GM21515 (cell line): ENCODE results near the gene KLHL41.
"Not testable (repeated sequence)": the region's sequence is repeated elsewhere in the genome, so short reads cannot be mapped to it uniquely, and the experiment has no call there.

ENCODE experiments used
- ATAC-seq: cut with Tn5 transposase; IDR thresholded peaks from one replicate; pipeline ENCODE4 v1.9.1; 2021; ENCODE audit not compliant: unreplicated experiment

The KLHL41 gene

GRCh38 chr2:169507698-169508097 is 1.8 kb upstream of the KLHL41 start:
- ATAC-seq = no peak

- no peak for ATAC-seq
Measured at GRCh38 chr2:169509955-169510354, 453 bp downstream of the KLHL41 start.

- no peak for ATAC-seq
Measured at GRCh38 chr2:169510496-169510895, 994 bp downstream of the KLHL41 start.

- no peak for ATAC-seq
Measured at GRCh38 chr2:169511818-169512217, 2.3 kb downstream of the KLHL41 start.

- ATAC-seq = no peak
Measured at GRCh38 chr2:169512525-169512924, 3.0 kb downstream of the KLHL41 start.

GRCh38 chr2:169513094-169513493 is 3.6 kb downstream of the KLHL41 start:
- no peak for ATAC-seq

- no peak for ATAC-seq
Measured at GRCh38 chr2:169513926-169514325, 4.4 kb downstream of the KLHL41 start.

GRCh38 chr2:169514758-169515157 is 5.3 kb downstream of the KLHL41 start:
- ATAC-seq = not testable (repeated sequence)

GRCh38 chr2:169516488-169516995 is 7.0 kb downstream of the KLHL41 start:
- ATAC-seq = not testable (repeated sequence)

- ATAC-seq = no peak
Measured at GRCh38 chr2:169520896-169521295, 11.4 kb downstream of the KLHL41 start.

- no peak for ATAC-seq
Measured at GRCh38 chr2:169523681-169524080, 14.2 kb downstream of the KLHL41 start.

- no peak for ATAC-seq
Measured at GRCh38 chr2:169525434-169525833, 15.9 kb downstream of the KLHL41 start.

- no peak for ATAC-seq
Measured at GRCh38 chr2:169526451-169526850, 16.9 kb downstream of the KLHL41 start.

- ATAC-seq = peak; percentile 91
Measured at GRCh38 chr2:169528271-169528701, 18.8 kb downstream of the KLHL41 start.

GRCh38 chr2:169539460-169539859 is 30.0 kb downstream of the KLHL41 start:
- not testable (repeated sequence) for ATAC-seq

- no peak for ATAC-seq
Measured at GRCh38 chr2:169540146-169540545, 30.6 kb downstream of the KLHL41 start.

- ATAC-seq = no peak
Measured at GRCh38 chr2:169542433-169542832, 32.9 kb downstream of the KLHL41 start.

- ATAC-seq = no peak
Measured at GRCh38 chr2:169546756-169547155, 37.3 kb downstream of the KLHL41 start.

GRCh38 chr2:169561364-169561763 is 51.9 kb downstream of the KLHL41 start:
- ATAC-seq = no peak

- not testable (repeated sequence) for ATAC-seq
Measured at GRCh38 chr2:169562084-169562483, 52.6 kb downstream of the KLHL41 start.

GRCh38 chr2:169562519-169562918 is 53.0 kb downstream of the KLHL41 start:
- ATAC-seq = no peak

- ATAC-seq = no peak
Measured at GRCh38 chr2:169565686-169566085, 56.2 kb downstream of the KLHL41 start.

- no peak for ATAC-seq
Measured at GRCh38 chr2:169569948-169570347, 60.4 kb downstream of the KLHL41 start.
